GM12891 (cell line): ENCODE measurements around the gene CDH9.

ENCODE experiments used
- POLR2A ChIP-seq: IDR thresholded peaks from 2 replicates; pipeline ENCODE4 v1.6.1; 2011; ENCODE audit warnings: low read depth, low read length, control low read depth
- POLR2AphosphoS5 ChIP-seq: IDR thresholded peaks from 2 replicates; pipeline ENCODE4 v1.6.1; 2011; ENCODE audit warnings: low read depth, low read length, control low read depth
- SPI1 ChIP-seq: IDR thresholded peaks from 2 replicates; pipeline ENCODE4 v1.6.1; 2011; ENCODE audit warnings: low read depth, low read length, control low read depth

DNA sequence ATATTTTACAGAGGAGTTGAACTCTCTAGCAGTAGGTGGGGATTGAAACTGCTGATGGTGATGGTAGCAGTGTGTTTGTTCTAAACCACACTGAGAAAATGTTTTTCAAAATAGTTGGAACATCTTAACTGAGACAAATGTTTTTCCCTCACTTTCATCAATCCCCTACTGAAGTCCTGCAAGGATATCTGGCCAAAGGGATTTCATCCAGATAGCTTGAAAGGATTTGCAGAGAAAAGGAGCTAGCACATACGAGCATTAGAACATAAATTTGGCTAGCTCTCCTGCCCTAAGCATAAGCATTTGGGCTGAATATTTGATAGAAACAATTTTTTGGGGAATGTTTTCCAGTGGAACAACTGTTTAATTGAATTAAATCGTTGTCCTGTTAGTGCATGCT is 153.9 kb downstream of the CDH9 start:
- TF ChIP-seq POLR2A = no peak
- no peak for TF ChIP-seq SPI1
- no peak for TF ChIP-seq POLR2AphosphoS5
